NOMO-1 treated with dmso at 0.1 percent for 144 hours (cell line): ENCODE measurements around the gene SDCCAG8.

Experiments used
- DNase-seq: peaks from one replicate; lab custom pipeline; 2025; ENCODE audit not compliant: unreplicated experiment; lab: John Stamatoyannopoulos, UW

Gene SDCCAG8

GRCh38 chr1:243481101-243481500 lies 225.3 kb downstream of the SDCCAG8 start:
- no peak for DNase-seq

- DNase-seq = no peak
Measured at GRCh38 chr1:243482141-243483022, 226.5 kb downstream of the SDCCAG8 start.

GRCh38 chr1:243483071-243483771 lies 227.4 kb downstream of the SDCCAG8 start:
- DNase-seq = no peak

GRCh38 chr1:243483952-243484351 lies 228.1 kb downstream of the SDCCAG8 start:
- no peak for DNase-seq

- DNase-seq = no peak
Measured at GRCh38 chr1:243487036-243487648, 231.3 kb downstream of the SDCCAG8 start.

- no peak for DNase-seq
Measured at GRCh38 chr1:243487649-243488227, 231.9 kb downstream of the SDCCAG8 start.

- no peak for DNase-seq
Measured at GRCh38 chr1:243488459-243489157, 232.8 kb downstream of the SDCCAG8 start.

- DNase-seq = no peak
Measured at GRCh38 chr1:243489158-243489527, 233.3 kb downstream of the SDCCAG8 start.

GRCh38 chr1:243489681-243490546 lies 234.1 kb downstream of the SDCCAG8 start:
- DNase-seq = no peak

- no peak for DNase-seq
Measured at GRCh38 chr1:243490748-243491686, 235.2 kb downstream of the SDCCAG8 start.

GRCh38 chr1:243493156-243494129 lies 237.6 kb downstream of the SDCCAG8 start:
- no peak for DNase-seq

GRCh38 chr1:243494741-243495431 lies 239.0 kb downstream of the SDCCAG8 start:
- no peak for DNase-seq

GRCh38 chr1:243495442-243496186 lies 239.8 kb downstream of the SDCCAG8 start:
- DNase-seq = peak; percentile 63

GRCh38 chr1:243496187-243496646 lies 240.4 kb downstream of the SDCCAG8 start:
- no peak for DNase-seq

- no peak for DNase-seq
Measured at GRCh38 chr1:243496806-243497205, 241.0 kb downstream of the SDCCAG8 start.

GRCh38 chr1:243497939-243498681 lies 242.3 kb downstream of the SDCCAG8 start:
- DNase-seq = no peak
